Esophagus muscularis mucosa (tissue), 4 donors: ENCODE measurements around the gene ROBO4. TPM values are rescaled to one million over a fixed set of nuclear protein-coding genes. Genes with fewer than 3 reads are reported as not detected.

Experiments
- DNase-seq: peaks from one replicate; pipeline ENCODE4 v3.0.0-alpha.2; 2017; ENCODE audit errors: extremely low spot score
- H3K27ac ChIP-seq, 4 donors: fragments of 200-600 bp; sonication (generic); replicated peaks in 1 of 4; 1 replicate in 3 of 4; 2 replicates in 1 of 4; pipeline ENCODE4 v1.5.1; 2016 to 2019; ENCODE audit warnings: mild to moderate bottlenecking in 1 of 4
- H3K27me3 ChIP-seq, 4 donors: fragments of 200-600 bp; sonication (generic); one replicate each; pipeline versions ENCODE4 v1.5.1 to v1.6.0; 2016 to 2019
- H3K36me3 ChIP-seq, 4 donors: fragments of 200-600 bp; sonication (generic); one replicate each; pipeline ENCODE4 v1.5.1; 2016 to 2019
- H3K4me1 ChIP-seq, 4 donors: fragments of 200-600 bp; sonication (generic); one replicate each; pipeline ENCODE4 v1.5.1; 2016 to 2019
- H3K4me3 ChIP-seq, 4 donors: fragments of 200-600 bp; sonication (generic); 1 replicate in 2 of 4; 2 replicates in 2 of 4; pipeline ENCODE4 v1.5.1; 2016 to 2019; ENCODE audit warnings: mild to moderate bottlenecking in 4 of 4, moderate library complexity in 1 of 4
- H3K9me3 ChIP-seq, 4 donors: fragments of 200-600 bp; sonication (generic); 1 replicate in 3 of 4; 2 replicates in 1 of 4; pipeline ENCODE4 v1.5.1; 2016 to 2019
- EP300 ChIP-seq: sonication (generic); formaldehyde crosslinking; IDR thresholded peaks from one replicate; pipeline ENCODE4 v1.6.1; 2017; ENCODE audit warnings: antibody characterized with exemption
- POLR2A ChIP-seq: fragments of 450-650 bp; IDR thresholded peaks from one replicate; pipeline ENCODE4 v1.6.1; 2017; ENCODE audit warnings: antibody characterized with exemption, moderate library complexity, mild to moderate bottlenecking, low read depth
- POLR2AphosphoS5 ChIP-seq, 2 donors: sonication (generic); formaldehyde crosslinking; IDR thresholded peaks; one replicate each; pipeline ENCODE4 v1.6.1; 2017; ENCODE audit warnings: antibody characterized with exemption in 2 of 2
- WGBS: methylation state at CpG from one replicate; pipeline ENCODE4 v1.1.5; 2018; 5-methylcytosine and 5-hydroxymethylcytosine counted together
- intact Hi-C: fragments of 100-400 bp; cut with DNase I; formaldehyde crosslinking; loops from one replicate; pipeline ENCODE4 v1.15.1; 2023
- total RNA-seq, 4 donors: library from RNA; depleted of rRNA; stranded (reverse); fragments of >200 nt; gene quantifications; one replicate each; pipeline versions ENCODE4 v1.1.0 to v1.2.1, GENCODE V29; 2016
- TF ChIP-seq, protein P1 (sequence below), 3 experiments: fragments of 200-600 bp in 2 of 3; fragments of 450-650 bp in 1 of 3; sonication (generic) in 2 of 3; IDR thresholded peaks; one replicate each; pipeline ENCODE4 v1.5.1; 2017 to 2019; ENCODE audit warnings: antibody characterized with exemption in 3 of 3, mild to moderate bottlenecking in 2 of 3, moderate library complexity in 1 of 3

ROBO4 gene
- total RNA-seq, 4 donors from 2014 or later: 16.2 to 49.8 (median 36.7) TPM

DNA sequence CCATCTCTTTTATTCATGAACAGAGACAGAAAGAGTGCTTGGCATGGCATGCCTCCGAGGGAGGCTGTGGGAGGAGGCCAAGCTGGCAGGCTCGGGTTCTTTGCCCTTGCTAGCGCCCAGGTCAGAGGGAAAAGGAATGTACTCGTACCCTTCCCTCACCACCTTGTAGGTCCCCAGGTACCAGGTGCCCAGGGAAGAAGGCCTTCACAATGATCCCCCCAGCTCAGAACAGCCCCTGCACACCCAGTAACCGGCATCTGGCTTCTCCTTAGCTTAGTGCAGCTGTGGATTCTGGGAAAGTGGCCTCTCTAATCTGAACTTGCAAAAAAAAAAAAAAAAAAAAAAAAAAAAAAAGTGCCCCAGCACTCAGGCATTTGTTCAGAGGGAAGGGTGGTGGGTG lies 22.7 kb upstream of the ROBO4 start:
- intact Hi-C loops: no loop called here
- peaks cover 0 to 23% (median 0%) of the 10 kb centered on the region in 4 donors for H3K27me3 ChIP-seq
- H3K36me3 ChIP-seq: no peaks in the 10 kb centered on the region
- peak overlapping the region; percentile 54 to 65 (median 56) for H3K4me3 ChIP-seq
- no peak overlapping the region for H3K27ac ChIP-seq
- no peaks in the 10 kb centered on the region for H3K9me3 ChIP-seq
- peaks cover 5 to 17% (median 13%) of the 10 kb centered on the region in 4 donors for H3K4me1 ChIP-seq
- DNase-seq: no peak
- 100% methylated on average over 3 of the region's 5 CpGs for WGBS
- TF ChIP-seq POLR2AphosphoS5 (IDR thresholded peaks at IDR 0.05) (no peak), POLR2A (no peak), EP300 (no peak)
- TF ChIP-seq, protein P1, sequence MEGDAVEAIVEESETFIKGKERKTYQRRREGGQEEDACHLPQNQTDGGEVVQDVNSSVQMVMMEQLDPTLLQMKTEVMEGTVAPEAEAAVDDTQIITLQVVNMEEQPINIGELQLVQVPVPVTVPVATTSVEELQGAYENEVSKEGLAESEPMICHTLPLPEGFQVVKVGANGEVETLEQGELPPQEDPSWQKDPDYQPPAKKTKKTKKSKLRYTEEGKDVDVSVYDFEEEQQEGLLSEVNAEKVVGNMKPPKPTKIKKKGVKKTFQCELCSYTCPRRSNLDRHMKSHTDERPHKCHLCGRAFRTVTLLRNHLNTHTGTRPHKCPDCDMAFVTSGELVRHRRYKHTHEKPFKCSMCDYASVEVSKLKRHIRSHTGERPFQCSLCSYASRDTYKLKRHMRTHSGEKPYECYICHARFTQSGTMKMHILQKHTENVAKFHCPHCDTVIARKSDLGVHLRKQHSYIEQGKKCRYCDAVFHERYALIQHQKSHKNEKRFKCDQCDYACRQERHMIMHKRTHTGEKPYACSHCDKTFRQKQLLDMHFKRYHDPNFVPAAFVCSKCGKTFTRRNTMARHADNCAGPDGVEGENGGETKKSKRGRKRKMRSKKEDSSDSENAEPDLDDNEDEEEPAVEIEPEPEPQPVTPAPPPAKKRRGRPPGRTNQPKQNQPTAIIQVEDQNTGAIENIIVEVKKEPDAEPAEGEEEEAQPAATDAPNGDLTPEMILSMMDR (IDR thresholded peaks at IDR 0.05): no peak

- DNase-seq: no peak
- intact Hi-C loops: no loop called here
- H3K27ac ChIP-seq: no peak overlapping the region
- WGBS: 83% methylated on average over 2 of the region's 2 CpGs
- peaks cover 5 to 17% (median 13%) of the 10 kb centered on the region in 4 donors for H3K4me1 ChIP-seq
- TF ChIP-seq POLR2A (no peak), EP300 (no peak), POLR2AphosphoS5 (IDR thresholded peaks at IDR 0.05) (no peak)
- TF ChIP-seq, protein P1 (IDR thresholded peaks at IDR 0.05): no peak
- H3K4me3 ChIP-seq: no peak overlapping the region
- no peaks in the 10 kb centered on the region for H3K36me3 ChIP-seq
- no peaks in the 10 kb centered on the region for H3K9me3 ChIP-seq
- H3K27me3 ChIP-seq: peaks cover 0 to 23% (median 0%) of the 10 kb centered on the region in 4 donors
These were observed 22.2 kb upstream of the ROBO4 start for GRCh38 chr11:124919898-124920297.

GRCh38 chr11:124918950-124919349 lies 21.3 kb upstream of the ROBO4 start, which contains the start of gene HEPN1:
TSS of gene HEPN1 (plus strand) at chr11:124919250.
- H3K27ac ChIP-seq: no peak within 1 kb of the TSS
- H3K4me3 ChIP-seq: no peak within 1 kb of the TSS
- H3K36me3 ChIP-seq: no peaks in the 10 kb centered on the region
- H3K27me3 ChIP-seq: peaks cover 0 to 23% (median 0%) of the 10 kb centered on the region in 4 donors
- no peaks in the 10 kb centered on the region for H3K9me3 ChIP-seq
- 87% methylated on average over 3 of the region's 3 CpGs for WGBS
- TF ChIP-seq POLR2A (no peak), EP300 (no peak)
- H3K4me1 ChIP-seq: peaks cover 5 to 17% (median 13%) of the 10 kb centered on the region in 4 donors
- intact Hi-C loops: no loop called here
- no peak for DNase-seq

GRCh38 chr11:124917115-124917637 lies 19.5 kb upstream of the ROBO4 start:
- no peak overlapping the region for H3K4me3 ChIP-seq
- no peak for TF ChIP-seq POLR2AphosphoS5 (IDR thresholded peaks at IDR 0.05)
- TF ChIP-seq, protein P1 (IDR thresholded peaks at IDR 0.05): no peak
- no peak for TF ChIP-seq POLR2A
- no peak for TF ChIP-seq EP300
- peaks cover 5 to 17% (median 13%) of the 10 kb centered on the region in 4 donors for H3K4me1 ChIP-seq
- peaks cover 0 to 18% (median 0%) of the 10 kb centered on the region in 4 donors for H3K27me3 ChIP-seq
- H3K36me3 ChIP-seq: no peaks in the 10 kb centered on the region
- no peak for DNase-seq
- WGBS: 74% methylated on average over 5 of the region's 6 CpGs
- no peaks in the 10 kb centered on the region for H3K9me3 ChIP-seq
- intact Hi-C loops: no loop called here
- no peak overlapping the region for H3K27ac ChIP-seq

- no peak overlapping the region for H3K27ac ChIP-seq
- H3K4me3 ChIP-seq: no peak overlapping the region
- peaks cover 0 to 14% (median 0%) of the 10 kb centered on the region in 4 donors for H3K27me3 ChIP-seq
- intact Hi-C loops: no loop called here
- H3K4me1 ChIP-seq: peaks cover 5 to 14% (median 11%) of the 10 kb centered on the region in 4 donors
- DNase-seq: no peak
- H3K9me3 ChIP-seq: no peaks in the 10 kb centered on the region
- TF ChIP-seq POLR2AphosphoS5 (IDR thresholded peaks at IDR 0.05): no peak
- TF ChIP-seq POLR2A: no peak
- no peak for TF ChIP-seq EP300
- TF ChIP-seq, protein P1 (IDR thresholded peaks at IDR 0.05): no peak
- H3K36me3 ChIP-seq: no peaks in the 10 kb centered on the region
These were observed 18.7 kb upstream of the ROBO4 start for GRCh38 chr11:124916370-124916710.
